Stimulated activated CD4-positive, alpha-beta T cell treated with anti-CD3 and anti-CD28 coated beads, Interleukin-4, amount 100 ng/mL, for 4 hours (primary cell): ENCODE data around the gene BABAM2.
A peak's percentile ranks its signal among the peaks of the same experiment; 100 is the strongest.
"Not testable (repeated sequence)": the region's sequence is repeated elsewhere in the genome, so short reads cannot be mapped to it uniquely, and the experiment has no call there.

Source experiments
- DNase-seq, 2 experiments: peaks; one replicate each; pipeline ENCODE4 v3.0.0-alpha.2; 2020

The BABAM2 gene

DNA sequence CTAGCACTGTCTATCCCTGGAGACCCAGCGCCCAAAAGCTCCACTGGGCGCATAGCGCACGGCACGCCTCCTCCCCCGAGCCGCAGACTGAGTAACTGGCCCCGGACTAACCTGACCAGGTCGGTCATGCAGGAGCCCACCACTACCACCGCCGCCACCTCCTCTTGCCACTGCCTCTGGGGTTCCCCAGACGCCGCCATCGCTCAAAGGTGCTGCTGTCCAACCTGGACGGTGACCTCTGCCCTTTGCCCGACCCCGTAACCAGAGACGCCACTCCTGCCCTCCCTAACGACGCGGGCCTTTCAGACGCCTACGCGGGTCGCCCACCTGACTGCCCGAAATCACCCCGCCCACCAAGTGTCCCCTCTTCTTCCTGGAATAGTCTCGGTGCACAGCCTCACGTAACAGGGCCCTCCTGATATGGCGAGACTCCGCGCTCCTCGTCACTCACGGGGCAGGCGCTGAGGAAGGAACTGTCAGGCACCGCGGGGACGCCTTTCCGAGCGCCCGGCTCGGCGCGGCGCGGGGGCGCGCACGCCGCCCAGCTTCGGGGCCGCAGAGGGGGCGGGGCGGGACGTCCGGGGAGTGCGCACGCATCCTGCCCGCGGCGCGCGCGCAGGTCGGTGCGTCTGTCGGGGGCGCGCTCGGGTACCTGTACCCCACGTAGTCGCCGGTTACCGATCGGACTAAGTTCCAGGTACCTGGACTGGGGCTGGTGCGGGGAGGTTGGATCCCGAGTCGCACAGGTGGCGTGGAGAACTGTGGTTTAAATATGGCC is at the start of gene BABAM2, which contains the start of gene RBKS:
Gene BABAM2, plus strand, starts transcription at position 584 of the 778 bp plus-strand sequence. CDS start 3,828 bp downstream, outside the sequence.
Gene RBKS, minus strand, starts transcription at position 242 of the 778 bp plus-strand sequence. Its CDS starts 42 bp downstream, at position 200.
- peak; percentile 86 to 90 for DNase-seq

DNA sequence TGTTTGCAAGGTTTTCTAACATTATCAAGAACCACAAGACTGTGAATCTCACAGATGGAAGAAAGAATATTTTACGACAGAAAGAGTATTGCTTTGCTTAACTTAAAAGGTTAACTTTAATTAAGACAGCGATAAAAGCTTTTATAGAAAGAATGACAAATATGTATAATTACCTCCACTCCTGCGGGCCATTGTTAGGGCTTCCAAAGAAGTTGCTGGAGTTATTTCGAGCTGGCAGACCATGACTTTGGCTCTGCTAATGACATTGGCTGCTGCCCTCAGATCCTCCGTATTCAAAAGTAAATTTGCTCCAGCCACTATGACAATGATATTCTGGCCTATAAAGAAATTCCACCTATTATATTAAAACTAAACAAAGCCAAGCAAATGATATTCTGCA is 47.6 kb upstream of the BABAM2 start:
- DNase-seq: no peak

DNA sequence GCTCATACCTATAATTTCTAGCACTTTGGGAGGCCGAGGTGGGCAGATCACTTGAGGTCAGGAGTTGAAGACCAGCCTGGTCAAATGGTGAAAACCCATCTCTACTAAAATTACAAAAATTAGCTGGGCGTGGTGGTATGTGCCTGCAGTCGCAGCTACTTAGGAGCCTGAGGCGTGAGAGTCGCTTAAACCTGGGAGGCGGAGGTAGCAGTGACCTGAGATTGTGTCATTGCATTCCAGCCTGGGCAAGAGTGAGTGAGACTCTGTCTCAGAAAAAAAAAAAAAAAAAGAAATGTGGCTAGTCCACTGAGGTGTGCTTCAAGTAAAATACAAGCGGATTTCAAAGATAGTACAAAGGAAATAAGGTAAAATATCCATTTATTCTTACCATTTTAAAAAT is 46.5 kb upstream of the BABAM2 start:
- no peak for DNase-seq

DNA sequence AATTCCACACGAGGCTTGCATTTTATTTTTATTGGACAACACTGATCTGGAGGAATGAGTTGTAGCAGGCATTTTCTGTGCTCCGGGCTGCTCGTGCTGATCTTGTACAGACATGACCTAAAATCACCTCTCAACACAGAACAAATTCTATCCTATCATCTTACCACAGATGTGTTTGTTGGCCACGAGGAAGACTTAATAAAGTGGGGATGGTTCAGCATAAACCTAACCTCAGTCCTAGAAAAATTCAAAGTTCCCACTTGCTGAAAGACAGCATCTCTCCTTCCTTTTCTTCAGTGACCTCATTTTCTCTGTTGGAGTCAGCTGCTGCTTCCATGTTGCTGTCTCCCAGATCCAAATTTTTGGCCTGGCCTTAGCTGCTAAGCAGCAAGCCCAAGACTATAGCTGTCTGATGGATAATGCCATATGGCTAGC is 45.7 kb upstream of the BABAM2 start:
- no peak for DNase-seq

DNA sequence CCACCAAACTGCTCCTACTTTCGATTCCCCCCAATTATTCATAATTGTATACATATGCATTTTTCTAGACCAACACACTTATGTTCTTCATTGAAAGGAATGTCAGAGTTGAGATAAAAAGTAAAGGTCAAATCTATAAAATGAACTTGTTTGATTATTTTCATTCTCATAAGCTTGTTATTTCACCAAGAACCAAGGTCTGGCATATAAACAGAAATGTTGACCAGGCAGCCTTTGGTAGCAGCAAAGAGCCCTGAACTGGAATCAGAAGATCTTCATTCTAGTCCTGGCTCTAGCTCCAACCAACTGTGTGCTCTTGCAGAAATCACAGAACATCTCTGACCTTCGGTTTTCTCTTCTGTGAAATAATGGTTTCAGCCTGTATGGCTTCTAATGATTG is 43.2 kb upstream of the BABAM2 start:
- no peak for DNase-seq

DNA sequence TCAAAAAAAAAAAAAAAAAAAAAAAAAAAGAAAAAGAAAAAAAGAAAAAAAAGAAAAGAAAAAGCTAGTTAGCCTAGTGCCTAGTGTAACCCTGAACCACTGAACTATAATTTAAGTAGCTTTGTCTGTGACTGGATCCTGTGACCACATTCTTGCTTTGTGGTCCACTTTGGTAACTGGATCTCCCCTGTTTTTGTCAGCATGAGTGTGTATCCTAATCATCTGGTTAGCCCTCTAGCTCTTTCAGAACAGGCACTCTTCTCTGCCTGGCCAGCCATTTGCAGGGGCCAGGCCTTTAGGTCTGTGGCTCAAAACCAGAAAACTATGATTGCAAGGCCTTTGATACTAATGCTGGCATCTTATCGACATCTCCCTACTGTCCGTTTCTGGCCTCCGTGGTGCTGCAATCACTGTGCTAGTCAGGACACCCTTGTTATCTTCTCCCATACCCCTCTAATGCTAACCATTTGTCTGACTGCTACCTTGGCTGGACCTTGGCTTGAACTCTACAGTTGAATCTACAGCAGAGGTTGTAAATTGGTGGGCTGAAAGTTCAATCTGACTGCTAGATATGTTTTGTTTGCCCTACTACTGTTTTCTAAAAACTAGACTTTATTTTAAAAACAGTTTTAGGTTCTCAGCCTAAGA is 40.8 kb upstream of the BABAM2 start:
- no peak for DNase-seq

DNA sequence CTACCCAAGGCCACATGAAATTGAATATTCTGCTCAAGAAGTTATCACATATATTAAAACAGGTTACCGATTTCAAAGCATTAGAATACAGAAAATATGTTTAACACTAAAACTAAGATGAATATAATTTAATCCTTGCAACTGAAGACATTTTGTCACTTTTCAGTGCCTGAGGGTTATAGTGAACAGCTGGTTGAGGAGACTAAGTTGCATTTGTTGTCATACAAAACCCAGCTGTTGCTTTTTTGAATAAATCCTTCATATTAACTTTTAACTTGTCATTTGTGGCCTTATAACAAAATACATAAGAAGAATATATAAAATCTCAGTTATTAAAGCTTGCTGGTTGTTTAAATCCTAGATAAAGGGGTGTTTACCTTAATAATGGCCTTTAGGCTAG is 37.8 kb upstream of the BABAM2 start:
- no peak for DNase-seq

DNA sequence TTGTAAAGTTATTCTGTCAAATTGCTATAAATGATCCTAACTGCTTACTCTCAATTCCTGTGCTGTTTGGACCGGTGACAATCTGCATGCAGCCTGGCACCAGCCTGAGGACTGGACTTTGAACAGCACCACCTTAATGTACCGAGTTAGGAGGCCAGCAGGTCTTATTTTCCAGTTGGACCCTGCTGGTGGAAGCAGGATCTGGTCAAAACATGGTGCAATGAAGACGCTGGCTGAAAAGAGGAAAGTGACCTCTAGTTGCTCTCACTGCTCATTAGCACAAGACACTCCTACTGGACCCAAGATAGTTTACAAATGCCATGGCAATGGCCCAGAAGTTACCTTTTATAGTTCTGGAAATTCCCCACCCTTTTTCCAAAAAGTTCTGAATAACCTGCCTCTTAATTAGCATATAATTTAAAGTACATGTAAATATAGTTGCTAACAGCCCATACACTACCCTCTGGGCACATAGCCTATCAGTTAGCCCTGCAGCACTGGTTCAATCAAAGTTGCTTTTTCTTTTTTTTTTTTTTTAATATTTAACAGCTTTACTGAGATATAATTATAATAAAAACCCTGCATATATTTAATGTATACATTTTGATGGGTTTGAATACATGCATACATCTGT is 36.2 kb upstream of the BABAM2 start:
- no peak for DNase-seq

DNA sequence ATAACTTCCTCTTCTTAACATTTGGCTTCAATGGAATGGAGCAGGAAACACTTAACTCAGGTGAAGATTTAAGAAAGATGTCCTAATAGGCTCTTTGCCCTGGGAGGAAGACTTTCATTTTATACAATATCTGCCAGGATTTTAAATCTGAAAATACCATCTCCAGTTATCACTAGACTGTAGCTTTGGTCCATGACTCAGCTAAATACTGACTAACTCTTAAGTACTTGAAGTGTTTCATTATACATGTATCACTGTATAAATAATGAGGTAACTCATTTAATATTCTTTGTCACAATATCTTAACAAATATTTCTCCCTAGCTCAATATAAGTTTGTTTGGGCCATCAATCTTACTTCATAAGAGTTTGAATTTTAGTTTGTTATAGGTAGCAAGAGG is 35.1 kb upstream of the BABAM2 start:
- DNase-seq: no peak

DNA sequence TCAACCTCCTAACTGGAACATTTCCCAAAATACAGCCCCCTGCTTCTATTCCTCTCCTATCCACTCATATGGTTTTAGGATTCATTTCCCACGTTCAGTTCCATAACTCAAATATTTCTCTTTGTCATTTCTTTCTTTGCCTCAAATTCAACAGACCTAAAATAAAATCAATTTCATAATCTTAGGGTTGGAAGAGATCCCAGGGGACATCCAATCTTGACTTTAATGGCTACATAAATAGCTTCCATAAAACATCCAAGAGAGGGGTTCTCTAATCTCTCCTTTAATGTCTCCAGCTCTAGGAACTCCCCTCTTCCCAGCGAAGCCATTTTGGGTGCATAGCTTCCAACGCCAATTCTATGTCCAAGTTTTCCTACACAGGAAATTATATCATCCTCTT is 34.1 kb upstream of the BABAM2 start:
- no peak for DNase-seq

DNA sequence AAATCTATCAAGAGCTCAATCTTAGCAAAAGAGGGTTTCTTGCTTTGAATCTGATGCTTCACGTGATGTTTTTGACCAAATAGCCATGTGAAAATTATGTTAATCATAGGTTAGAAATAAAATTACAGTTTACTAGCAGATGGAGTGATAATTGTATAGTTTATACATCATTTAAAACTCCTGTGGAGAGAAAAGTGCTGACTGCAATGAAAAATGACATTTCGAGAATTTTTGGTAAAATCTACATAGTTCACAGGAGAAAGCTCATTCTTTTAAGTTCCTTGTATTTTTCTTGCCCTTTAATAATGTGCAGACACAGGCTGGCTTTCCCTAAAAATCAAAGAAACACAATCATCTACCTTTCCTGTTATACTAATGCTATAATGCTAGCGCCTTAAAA is 33.6 kb upstream of the BABAM2 start:
- DNase-seq: no peak

DNA sequence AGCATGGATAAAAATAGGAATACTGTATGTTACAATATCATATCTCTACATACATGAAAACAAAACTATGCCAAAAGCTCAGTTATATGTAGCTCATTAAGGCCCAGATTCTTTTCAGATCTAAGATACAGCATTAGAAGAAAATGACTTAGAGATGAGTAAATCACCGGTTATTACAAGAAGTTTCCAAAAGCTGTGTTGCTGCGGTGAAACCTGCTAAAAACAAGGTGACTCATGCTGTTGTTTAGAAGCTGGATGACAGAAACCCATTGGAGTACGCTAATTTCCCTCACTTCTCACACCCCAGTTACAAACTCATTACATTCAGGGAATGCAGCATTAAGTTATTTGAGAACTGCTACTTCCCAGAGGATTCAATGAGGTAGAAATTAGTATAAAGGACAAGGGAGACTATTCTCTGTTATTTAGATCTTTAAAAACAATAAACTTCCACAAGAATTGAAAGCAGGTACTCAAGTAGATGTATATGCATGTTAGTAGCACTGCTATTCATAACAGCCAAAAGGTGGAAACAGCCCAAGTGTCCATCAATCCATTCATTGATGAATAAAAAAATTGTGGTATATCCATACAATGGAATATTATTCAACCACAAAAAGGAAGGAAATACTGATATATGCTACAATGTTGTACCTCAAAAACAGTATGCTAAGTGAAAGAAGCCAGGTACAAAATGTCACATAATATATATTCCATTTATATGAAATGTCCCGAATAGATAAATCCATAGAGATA is 32.9 kb upstream of the BABAM2 start:
- DNase-seq: peak in 1 of 2 experiments; percentile 4

DNA sequence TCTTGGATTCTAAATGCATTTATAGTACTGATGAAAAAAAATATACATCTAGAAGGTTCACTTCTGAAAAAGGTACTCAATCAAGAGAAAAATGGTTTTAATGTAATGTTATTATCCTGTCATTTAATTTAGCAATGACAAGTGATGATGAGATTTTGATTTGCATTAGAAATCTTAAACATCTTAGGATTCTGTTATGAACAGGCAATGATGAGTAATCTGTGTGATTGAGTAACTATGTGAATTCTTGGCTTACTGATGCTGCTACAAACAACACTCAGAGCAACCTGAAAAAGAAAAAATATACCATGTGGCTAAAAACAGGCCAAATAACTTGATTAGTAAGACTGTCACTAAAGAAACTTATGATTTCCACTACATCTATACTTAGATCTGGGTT is 30.4 kb upstream of the BABAM2 start:
- DNase-seq: no peak

DNA sequence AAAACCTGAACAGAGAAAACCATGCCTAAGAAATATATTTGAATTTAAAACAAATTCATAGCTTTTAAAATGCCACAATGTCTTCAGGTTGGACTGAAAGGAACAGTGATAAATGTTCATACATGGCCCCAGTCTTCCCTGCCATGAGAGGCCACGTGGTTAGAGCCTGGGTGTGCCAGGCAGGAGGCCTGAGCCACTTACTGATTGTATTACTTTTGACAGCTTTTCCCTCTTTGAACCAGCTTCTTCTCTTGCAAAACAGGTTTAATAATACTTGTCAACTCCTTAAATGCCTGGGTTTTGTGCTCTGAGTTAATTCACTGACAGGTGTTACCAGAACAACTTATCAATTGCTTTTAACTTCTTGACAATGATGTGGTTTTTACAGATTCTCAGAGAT is 27.4 kb upstream of the BABAM2 start:
- DNase-seq: no peak

DNA sequence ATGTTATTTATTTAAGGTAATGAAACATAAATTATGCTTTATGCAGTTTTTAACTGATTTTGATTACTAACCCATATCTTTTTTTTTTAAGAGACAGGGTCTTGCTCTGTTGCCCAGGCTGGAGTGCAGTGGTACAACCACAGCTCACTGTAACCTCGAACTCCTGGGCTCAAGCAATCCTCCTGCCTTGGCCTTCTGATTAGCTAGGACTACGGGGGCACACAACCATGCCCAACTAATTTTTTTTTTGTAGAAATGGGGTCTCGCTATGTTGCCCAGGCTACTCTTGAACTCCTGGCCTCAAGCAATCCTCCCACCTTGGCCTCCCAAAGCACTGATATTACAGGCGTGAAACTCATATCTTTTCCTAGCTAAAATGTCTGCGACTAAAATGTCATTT is 26.6 kb upstream of the BABAM2 start:
- not testable (repeated sequence) for DNase-seq

DNA sequence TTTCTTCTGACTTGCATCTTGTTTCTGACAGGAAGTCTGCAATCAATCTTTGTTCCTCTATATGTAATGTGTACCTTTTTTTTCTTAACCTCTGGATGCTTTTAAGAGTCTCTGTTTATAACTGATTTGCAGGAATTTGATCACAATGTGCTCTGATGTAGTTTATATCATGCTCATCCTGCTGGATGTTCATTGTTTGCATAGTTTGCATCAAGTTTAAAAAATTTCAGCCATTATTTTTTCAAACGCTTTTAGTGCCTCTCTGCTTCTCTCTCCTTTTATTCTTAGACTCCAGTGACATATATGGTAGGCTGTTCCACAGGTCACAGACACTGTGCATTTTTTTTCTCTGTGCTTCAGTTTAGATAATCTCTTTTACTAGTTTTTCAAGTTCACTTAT is 24.3 kb upstream of the BABAM2 start:
- no peak for DNase-seq

DNA sequence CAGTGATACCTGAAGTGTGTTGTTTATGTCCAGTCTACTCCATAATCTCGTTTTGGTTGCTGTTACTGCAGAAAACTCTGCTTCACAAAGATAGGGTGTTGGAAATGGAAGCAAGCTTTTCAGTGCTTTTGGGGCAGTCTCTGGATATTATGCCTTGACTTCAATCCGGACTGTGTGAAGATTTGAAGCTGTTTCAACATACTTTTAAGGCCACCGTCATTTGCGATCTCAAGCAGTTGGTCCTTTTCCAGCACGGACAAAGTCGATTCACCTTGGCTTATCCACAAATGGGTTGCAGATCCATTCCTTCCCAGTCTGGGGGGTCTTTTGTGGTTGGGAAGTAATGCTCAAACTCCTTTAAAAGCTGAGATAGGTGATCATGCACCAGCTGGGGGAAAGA is 20.8 kb upstream of the BABAM2 start:
- DNase-seq: no peak

DNA sequence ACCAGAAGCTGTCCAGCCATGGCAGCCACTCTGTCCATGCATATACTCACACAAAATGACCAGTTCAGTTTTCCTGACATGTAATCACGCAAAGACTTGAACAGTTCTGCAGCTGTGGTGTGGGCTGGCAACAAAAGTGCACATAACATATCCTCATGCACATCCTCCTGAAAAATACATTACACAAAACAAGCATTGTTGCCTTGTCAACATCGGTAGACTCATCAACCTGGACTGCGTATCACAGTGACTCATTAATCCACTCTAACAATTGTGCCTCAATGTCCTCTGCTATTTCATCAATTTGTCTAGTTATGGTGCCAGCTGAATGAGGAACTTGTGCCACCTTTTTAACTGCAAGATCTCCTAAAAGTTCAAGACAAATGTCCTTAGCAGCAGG is 19.8 kb upstream of the BABAM2 start:
- no peak for DNase-seq

DNA sequence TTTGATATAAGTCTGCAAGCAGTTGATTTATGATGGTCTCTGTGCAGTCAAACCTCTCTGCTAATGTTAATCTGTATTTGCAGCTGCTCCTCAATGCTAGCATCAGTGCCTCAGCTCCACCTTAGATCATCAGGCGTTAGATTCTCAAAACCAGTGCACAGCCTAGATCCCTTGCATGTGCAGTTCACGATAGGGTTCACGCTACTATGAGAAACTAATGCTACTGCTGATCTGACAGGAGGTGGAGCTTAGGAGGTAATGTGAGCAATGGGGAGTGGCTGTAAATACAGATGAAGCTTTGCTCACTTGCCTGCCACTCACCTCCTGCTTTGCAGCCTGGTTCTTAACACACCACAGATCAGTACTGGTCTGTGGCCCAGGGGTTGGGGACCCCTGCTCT is 18.7 kb upstream of the BABAM2 start:
- no peak for DNase-seq

DNA sequence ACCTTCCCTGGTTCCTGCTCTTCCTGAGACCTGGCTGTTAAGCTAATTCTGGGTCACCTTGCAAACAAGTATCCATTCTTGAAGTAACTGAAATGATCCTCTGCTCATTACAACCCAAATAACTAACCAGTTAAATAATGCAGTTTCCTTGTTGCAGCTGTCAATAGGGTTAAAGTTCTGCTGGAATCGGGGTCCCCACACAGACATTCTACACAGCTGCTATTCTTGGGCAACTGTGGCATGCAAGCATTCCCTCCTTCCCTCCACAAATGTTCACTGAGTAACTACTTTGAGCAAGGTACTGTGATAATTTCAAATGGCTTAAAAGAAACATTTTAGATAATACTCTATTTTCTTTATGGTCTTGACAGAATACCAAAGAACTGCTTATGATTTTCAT is 17.4 kb upstream of the BABAM2 start:
- no peak for DNase-seq

DNA sequence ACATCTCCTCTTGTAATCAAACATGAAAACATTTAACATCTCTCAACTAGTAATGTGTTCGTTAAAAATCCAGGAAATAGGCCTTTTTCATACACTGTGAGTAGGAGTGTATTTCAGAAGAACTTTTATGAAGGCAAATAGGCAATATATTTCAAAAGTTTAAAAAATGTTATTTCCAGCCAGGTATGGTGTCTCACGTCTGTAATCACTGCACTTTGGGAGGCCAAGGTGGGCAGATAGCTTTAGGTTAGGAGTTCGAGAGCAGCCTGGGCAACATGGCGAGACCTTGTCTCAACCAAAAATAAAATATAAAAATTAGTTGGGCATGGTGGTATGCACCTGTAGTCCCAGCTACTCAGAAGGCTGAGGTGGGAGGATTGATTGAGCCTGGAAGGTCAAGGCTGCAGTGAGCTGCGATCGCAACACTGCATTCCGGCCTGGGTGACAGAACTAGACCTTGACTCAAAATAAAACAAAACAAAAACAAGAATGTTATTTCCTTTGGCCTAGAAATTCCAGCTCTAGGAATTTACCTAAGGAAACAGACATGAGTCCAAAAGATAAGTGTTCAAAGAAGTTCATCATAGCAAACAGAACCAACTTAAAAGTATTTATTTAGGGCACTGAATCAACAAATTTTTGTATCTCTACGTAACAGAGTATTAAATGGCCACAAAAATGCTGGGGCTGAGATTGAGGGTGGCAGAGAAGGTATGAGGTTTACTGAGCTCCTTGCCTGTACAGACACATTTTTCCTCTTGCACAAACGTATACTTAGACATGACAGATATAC is 15.2 kb upstream of the BABAM2 start:
- no peak for DNase-seq

DNA sequence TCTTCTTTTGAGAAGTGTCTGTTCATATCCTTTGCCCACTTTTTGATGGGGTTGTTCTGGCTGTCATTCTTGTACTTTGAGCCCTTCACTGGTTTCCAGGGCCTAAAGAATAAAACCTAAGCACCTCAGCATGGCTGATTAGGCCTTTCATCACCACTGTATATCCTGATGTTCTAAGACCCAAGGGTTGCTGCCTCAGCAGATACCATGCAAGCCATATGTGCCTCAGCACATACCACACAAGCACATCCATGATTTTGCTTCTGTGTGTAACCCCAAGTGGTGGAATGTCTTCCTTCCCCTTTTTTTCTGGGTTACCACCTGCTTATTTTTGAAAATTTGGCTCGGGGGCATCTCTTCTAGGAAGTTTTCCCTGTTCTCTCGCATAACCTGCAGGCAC is 11.7 kb upstream of the BABAM2 start:
- no peak for DNase-seq
